GM18858 (cell line): ENCODE data around the gene ZBTB46.
"Not testable (repeated sequence)": the region's sequence is repeated elsewhere in the genome, so short reads cannot be mapped to it uniquely, and the experiment has no call there.

Experiments used
- ATAC-seq: cut with Tn5 transposase; IDR thresholded peaks from one replicate; pipeline ENCODE4 v1.9.1; 2021; ENCODE audit not compliant: unreplicated experiment

The ZBTB46 gene

GRCh38 chr20:63790572-63791168, 40.4 kb downstream of the ZBTB46 start:
- no peak for ATAC-seq

- ATAC-seq = no peak
Measured at GRCh38 chr20:63789836-63790571, 41.1 kb downstream of the ZBTB46 start.

DNA sequence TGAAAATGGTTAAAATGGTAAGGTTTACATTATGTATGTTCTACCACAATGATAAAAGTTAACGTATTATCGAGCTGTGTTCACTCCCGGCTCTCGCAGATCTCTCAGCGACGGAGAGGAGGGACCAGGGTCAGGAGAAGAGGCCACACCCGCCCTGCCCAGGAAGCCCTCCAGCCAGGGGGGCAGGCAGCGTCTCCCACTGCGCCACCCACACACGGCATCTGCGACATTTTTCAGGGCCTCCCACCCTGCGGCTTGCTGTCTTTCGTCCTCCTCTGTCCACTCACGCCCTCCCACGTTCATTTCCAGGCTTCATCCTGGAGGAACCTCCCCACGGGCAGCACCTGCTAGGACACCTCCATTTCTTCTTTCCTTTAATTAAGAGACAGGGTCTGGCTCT, 43.3 kb downstream of the ZBTB46 start:
- ATAC-seq = no peak

- ATAC-seq = no peak
Measured at GRCh38 chr20:63787302-63787701, 43.8 kb downstream of the ZBTB46 start.

GRCh38 chr20:63785691-63786131, 45.4 kb downstream of the ZBTB46 start:
- no peak for ATAC-seq

- no peak for ATAC-seq
Measured at GRCh38 chr20:63783970-63784369, 47.1 kb downstream of the ZBTB46 start.

GRCh38 chr20:63782521-63782971, 48.5 kb downstream of the ZBTB46 start:
- no peak for ATAC-seq

- ATAC-seq = no peak
Measured at GRCh38 chr20:63782051-63782471, 49.0 kb downstream of the ZBTB46 start.

DNA sequence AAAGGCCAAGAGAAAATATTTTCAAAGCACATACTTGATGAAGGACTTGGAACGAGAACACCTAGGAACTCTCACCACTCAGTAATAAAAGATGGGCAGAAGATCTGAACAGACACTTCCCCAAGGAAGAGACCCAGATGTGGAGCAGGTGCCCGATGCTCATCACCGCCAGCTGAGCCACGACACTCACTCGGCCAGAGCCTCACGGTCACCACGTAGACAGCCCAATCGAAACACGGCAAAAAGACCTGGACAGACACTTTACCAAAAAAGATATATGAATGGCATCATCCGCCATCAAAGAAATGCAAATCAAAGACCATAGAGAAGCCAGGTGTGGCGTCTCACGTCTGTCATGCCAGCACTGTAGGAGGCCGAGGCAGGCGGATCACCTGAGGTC, 49.9 kb downstream of the ZBTB46 start:
- no peak for ATAC-seq

- ATAC-seq = no peak
Measured at GRCh38 chr20:63778857-63779256, 52.2 kb downstream of the ZBTB46 start.

DNA sequence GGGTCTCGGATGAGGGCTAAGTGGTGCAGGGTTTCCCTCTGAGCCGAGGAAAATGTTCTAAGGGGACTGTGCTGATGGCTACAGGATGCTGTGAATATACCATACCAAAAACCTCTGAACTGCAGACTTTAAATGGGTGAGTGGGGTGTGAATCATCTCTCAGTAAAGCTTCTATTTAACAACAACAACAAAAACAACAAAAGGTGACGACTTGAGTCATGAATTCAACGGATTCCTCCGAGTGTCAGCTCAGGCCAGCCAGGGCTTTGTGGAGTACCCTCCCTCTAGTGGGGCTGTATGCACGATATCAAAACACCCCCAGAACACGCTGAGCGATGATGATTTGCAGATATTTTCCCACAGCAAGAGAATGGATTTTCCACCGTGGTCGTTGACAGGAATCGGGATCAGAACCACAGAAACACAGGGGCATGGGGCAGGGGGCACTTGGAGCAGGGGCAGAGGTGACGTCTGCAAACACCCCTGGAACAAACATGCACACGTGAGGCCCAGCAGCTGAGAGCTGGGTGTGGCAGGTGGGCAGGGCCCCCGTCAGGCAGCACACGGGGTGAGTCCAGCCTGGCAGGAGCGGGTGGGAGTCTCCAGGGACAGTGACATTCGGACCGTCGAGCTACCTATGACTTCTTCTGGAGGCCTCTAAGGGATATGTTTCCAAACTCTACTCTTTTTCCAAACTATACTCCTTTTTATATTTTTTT, 52.9 kb downstream of the ZBTB46 start:
- no peak for ATAC-seq

- ATAC-seq = no peak
Measured at GRCh38 chr20:63777614-63778013, 53.5 kb downstream of the ZBTB46 start.

DNA sequence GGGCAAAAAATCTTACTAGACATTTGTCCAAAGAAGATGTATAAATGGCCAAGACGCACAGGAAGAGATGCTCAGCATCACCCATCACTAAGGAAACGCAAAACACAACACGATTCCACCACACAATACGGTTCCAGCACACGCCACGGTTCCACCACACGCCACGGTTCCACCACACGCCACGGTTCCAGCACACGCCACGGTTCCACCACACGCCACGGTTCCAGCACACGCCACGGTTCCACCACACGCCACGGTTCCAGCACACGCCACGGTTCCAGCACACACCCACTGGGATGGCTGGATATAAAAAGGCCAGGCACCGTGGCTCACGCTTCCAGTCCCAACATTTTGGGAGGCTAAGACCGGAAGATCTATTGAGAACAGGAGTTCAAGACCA, 54.2 kb downstream of the ZBTB46 start:
- not testable (repeated sequence) for ATAC-seq

- ATAC-seq = no peak
Measured at GRCh38 chr20:63775096-63775978, 55.7 kb downstream of the ZBTB46 start.

DNA sequence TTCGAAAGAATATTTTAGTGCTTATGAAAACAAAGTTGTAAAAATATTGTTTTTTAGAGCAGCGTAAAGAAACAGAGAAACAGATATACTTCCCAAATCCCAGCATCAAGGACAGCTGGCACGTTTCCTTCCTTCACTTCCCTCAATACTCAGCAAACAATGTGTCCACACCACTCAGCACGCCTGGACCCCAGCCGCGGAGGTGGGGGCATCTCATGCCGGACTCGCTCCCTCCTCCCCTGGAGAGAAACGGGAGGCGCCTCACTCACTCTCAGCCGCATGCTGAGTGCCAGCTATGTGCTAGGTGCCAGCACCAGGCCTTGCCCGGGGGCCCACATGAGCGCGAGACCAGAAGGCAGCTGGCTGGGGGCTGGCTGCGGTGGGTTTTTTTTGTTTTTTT, 56.8 kb downstream of the ZBTB46 start:
- no peak for ATAC-seq

GRCh38 chr20:63773571-63774241, 57.4 kb downstream of the ZBTB46 start:
- no peak for ATAC-seq

DNA sequence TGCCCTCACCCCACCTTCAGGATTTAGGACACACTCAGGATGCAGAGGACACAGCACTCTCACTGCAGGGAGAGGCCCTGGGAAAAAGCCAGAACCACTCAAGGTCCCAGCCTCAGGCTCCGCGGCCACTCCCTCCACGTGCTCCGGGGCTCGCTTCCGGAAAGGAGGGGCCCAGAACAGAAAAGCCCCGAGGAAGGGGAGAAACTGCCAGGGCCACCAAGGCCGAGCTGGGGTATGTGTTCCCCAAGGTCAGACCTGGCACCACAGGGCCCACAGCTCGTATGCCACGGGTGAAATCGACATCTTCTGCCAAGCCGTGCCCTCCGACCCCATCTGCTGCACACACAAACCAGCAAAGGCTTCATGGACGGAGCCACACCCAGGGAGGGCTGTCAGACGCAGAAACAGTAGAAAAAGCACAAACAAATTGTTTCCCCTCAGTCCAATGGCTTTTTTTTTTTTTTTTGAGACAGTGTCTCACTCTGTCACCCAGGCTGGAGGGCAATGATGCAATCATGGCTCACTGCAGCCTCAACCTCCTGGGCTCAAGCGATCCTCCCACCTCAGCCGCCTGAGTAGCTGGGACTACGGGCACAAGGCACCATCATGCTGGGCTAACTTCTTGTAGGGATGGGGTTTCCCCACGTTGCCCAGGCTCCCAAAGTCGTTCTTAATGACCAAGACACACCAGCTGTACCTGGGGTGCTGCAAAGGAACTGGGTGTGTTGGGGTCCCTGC, 58.1 kb downstream of the ZBTB46 start:
- ATAC-seq = no peak

DNA sequence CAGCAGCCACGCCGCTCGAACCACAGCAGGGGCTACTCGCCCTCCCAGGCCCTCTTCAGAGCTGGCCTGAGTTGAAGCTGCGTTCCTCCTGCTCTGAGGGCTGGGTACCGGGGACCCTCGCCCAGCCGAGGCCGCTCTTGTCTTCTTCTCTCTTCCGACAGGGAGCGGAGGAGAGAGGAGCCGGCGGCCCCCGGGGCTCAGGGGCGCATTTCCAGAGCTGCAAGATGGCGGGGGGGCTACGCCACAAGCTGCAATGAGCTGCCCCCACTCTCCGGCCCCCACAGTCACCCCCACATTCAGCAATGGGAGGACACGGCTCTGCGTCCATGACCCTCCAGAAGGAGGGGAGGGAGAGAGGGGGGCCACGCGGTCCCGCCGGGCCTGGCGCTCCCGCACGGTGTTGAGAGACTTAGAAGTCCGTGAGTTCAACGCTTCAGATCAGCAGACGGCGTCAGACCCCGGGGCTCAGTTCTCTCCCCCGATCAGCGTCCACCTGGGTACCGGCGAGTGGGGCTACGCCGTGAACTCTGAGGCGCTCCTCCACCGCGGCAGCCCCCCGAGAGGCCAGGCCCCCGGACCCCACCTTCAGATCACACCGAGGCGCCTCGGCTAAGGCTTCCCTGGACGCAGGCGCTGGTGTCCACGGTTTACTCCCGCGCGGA, 59.9 kb downstream of the ZBTB46 start:
- ATAC-seq = no peak

- ATAC-seq = no peak
Measured at GRCh38 chr20:63769891-63770474, 61.1 kb downstream of the ZBTB46 start.
